H1 (cell line): ENCODE measurements around the gene C19orf53. TPM values are rescaled to one million over a fixed set of nuclear protein-coding genes. Genes with fewer than 3 reads are reported as not detected.

ENCODE experiments used
- BACH1 ChIP-seq: IDR thresholded peaks from 2 replicates; pipeline ENCODE4 v1.6.1; 2012; ENCODE audit warnings: low read length, improper control_type of control experiment
- MAFK ChIP-seq: IDR thresholded peaks from 2 replicates; pipeline ENCODE4 v1.6.1; 2012; ENCODE audit warnings: low read depth, mild to moderate bottlenecking, improper control_type of control experiment, low read length
- TBP ChIP-seq: IDR thresholded peaks from 2 replicates; pipeline ENCODE4 v1.6.1; 2011; ENCODE audit warnings: low read depth, low read length, improper control_type of control experiment
- ZNF274 ChIP-seq: IDR thresholded peaks from 2 replicates; pipeline ENCODE4 v1.7.0; 2012; ENCODE audit warnings: low read length, borderline replicate concordance; ENCODE audit errors: extremely low read depth
- polyA plus RNA-seq, 7 experiments: library from polyadenylated mRNA; depleted of rRNA in 3 of 7; stranded (reverse) in 5 of 7; unstranded in 2 of 7; fragments of >200 nt in 5 of 7; fragments of 200-250 nt in 2 of 7; gene quantifications; 1 replicate in 5 of 7; 2 replicates in 1 of 7; 4 replicates in 1 of 7; pipeline versions ENCODE4 v1.2.1 to v1.2.3, GENCODE V29; 2011 to 2013; ENCODE audit warnings: missing spikeins in 2 of 7, mixed read lengths in 2 of 7
- total RNA-seq: library from RNA; stranded (reverse); fragmentation: NEBNext Ultra II Directional; extraction: Animal tissue kit (Norgen Biotek cat#: 25700); gene quantifications from 2 replicates; pipeline ENCODE4 v1.2.1, GENCODE V29; 2021

The C19orf53 gene
- total and polyA plus RNA-seq, 2 of the 8 experiments (the other 6 are each of a cell fraction or from before 2014, with no cell fraction given) = 104 to 169 TPM

DNA sequence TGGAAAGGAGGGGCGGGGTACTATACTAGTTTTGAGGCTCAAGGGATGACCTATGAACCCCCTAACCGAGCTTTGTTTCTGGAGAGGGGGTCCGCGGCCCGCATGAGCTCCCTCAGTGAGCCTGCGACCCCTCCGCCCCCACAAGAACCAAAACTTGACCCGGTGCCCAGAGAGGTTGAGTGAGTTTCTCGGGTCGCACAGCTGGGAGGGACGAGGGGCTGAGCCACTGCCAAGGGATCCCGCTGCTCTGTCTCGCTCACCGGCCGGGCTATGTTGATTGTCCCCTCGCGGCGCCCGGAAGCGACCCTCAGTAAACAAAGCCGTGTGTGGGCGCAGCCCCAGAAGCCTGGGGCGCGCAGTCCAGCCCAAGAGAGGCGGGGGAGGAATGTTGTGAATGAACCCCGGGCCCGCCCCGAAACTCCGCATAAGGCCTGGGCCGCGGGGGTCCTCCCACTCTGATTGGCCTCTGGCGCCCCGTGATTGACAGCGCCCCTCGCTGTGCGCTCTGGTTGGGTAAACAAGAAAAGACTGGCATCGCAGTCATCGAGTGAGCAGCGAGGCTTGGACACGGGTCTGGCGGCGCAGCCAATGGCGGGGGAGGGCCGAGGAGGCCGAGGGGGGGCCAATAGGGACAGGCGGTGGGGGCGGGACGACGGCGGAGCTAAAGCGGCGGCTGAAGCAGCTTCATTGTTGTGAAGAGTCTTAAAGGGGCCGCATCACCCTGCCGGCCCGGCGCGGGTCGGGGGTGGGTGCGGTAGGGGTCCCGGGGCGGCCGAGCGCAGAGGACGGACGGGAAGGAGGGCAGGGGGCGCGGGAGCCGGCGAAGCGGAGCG lies 20.7 kb downstream of the C19orf53 start, which contains the start of gene ZSWIM4 (continued):
- TF ChIP-seq ZNF274 (no peak), TBP (peak; percentile 87), BACH1 (peak; percentile 38; the same call in 1 of the 2 replicates), MAFK (no peak)
- TF ChIP-seq, all 59 proteins: peak for 26
